KMS-11 (cell line): ENCODE data around the gene SYMPK.

Source experiments
- H2AFZ ChIP-seq: fragments of 200-600 bp; sonication (generic); 2 replicates; pipeline ENCODE4 v1.6.1; 2016; ENCODE audit warnings: antibody characterized with exemption, mixed run types, low read depth
- H3K27ac ChIP-seq: fragments of 200-600 bp; sonication (generic); 2 replicates; pipeline ENCODE4 v1.6.1; 2016; ENCODE audit warnings: mild to moderate bottlenecking, mixed run types
- H3K27me3 ChIP-seq: fragments of 200-600 bp; sonication (generic); 2 replicates; pipeline ENCODE4 v1.6.1; 2017; ENCODE audit warnings: mild to moderate bottlenecking, low read depth, mixed run types, moderate library complexity; ENCODE audit not compliant: insufficient read depth
- H3K36me3 ChIP-seq: fragments of 200-600 bp; sonication (generic); 2 replicates; pipeline ENCODE4 v1.6.1; 2017; ENCODE audit warnings: mild to moderate bottlenecking, mixed run types; ENCODE audit not compliant: insufficient read depth
- H3K4me1 ChIP-seq: fragments of 200-600 bp; sonication (generic); 2 replicates; pipeline ENCODE4 v1.6.1; 2016; ENCODE audit warnings: mild to moderate bottlenecking, low read depth, mixed run types; ENCODE audit not compliant: poor library complexity, severe bottlenecking
- H3K4me2 ChIP-seq: fragments of 200-600 bp; sonication (generic); 2 replicates; pipeline ENCODE4 v1.7.0; 2016; ENCODE audit warnings: mild to moderate bottlenecking, mixed run types
- H3K4me3 ChIP-seq: fragments of 200-600 bp; sonication (generic); IDR thresholded peaks from 2 replicates; pipeline ENCODE4 v1.6.1; 2017; ENCODE audit warnings: low read depth, low read length, mixed read lengths; ENCODE audit not compliant: insufficient read depth
- H3K79me2 ChIP-seq: fragments of 200-600 bp; sonication (generic); 2 replicates; pipeline ENCODE4 v1.6.1; 2016; ENCODE audit warnings: low read depth, mixed run types; ENCODE audit not compliant: insufficient read depth
- H3K9ac ChIP-seq: fragments of 200-600 bp; sonication (generic); 2 replicates; pipeline ENCODE4 v1.6.1; 2016; ENCODE audit warnings: mild to moderate bottlenecking, mixed run types
- H4K20me1 ChIP-seq: fragments of 200-600 bp; sonication (generic); 2 replicates; pipeline ENCODE4 v1.6.1; 2016; ENCODE audit warnings: mild to moderate bottlenecking, mixed run types; ENCODE audit not compliant: insufficient read depth
- TF ChIP-seq, protein P1 (sequence below): fragments of 200-600 bp; sonication (generic); conservative IDR thresholded peaks from 2 replicates; pipeline ENCODE4 v1.6.1; 2017; ENCODE audit warnings: low read depth, mild to moderate bottlenecking, antibody characterized with exemption, low read length, moderate library complexity, mixed read lengths

Gene SYMPK

GRCh38 chr19:45883881-45884681 lies 21.1 kb upstream of the SYMPK start:
- Histone ChIP-seq H3K27ac (no peak overlapping the region), H3K79me2 (no peaks in the 10 kb centered on the region), H4K20me1 (no peaks in the 10 kb centered on the region), H3K4me2 (0 out of 2 replicates have a peak overlapping the region, but pooled peaks have one; percentile 21), H3K27me3 (no peaks in the 10 kb centered on the region), H3K4me3 (no peak overlapping the region), H3K36me3 (no peaks in the 10 kb centered on the region), H3K4me1 (peaks cover 28% of the 10 kb centered on the region), H3K9ac (no peak overlapping the region), H2AFZ (no peak overlapping the region)
- TF ChIP-seq, protein P1, sequence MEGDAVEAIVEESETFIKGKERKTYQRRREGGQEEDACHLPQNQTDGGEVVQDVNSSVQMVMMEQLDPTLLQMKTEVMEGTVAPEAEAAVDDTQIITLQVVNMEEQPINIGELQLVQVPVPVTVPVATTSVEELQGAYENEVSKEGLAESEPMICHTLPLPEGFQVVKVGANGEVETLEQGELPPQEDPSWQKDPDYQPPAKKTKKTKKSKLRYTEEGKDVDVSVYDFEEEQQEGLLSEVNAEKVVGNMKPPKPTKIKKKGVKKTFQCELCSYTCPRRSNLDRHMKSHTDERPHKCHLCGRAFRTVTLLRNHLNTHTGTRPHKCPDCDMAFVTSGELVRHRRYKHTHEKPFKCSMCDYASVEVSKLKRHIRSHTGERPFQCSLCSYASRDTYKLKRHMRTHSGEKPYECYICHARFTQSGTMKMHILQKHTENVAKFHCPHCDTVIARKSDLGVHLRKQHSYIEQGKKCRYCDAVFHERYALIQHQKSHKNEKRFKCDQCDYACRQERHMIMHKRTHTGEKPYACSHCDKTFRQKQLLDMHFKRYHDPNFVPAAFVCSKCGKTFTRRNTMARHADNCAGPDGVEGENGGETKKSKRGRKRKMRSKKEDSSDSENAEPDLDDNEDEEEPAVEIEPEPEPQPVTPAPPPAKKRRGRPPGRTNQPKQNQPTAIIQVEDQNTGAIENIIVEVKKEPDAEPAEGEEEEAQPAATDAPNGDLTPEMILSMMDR, result no peak

GRCh38 chr19:45883586-45883880 lies 20.6 kb upstream of the SYMPK start:
- no peak overlapping the region for H2AFZ ChIP-seq
- no peaks in the 10 kb centered on the region for H3K27me3 ChIP-seq
- H3K27ac ChIP-seq, result no peak overlapping the region
- no peaks in the 10 kb centered on the region for H3K79me2 ChIP-seq
- TF ChIP-seq, protein P1, result no peak
- no peaks in the 10 kb centered on the region for H3K36me3 ChIP-seq
- 0 out of 2 replicates have a peak overlapping the region, but pooled peaks have one; percentile 21 for H3K4me2 ChIP-seq
- H3K9ac ChIP-seq, result no peak overlapping the region
- peaks cover 28% of the 10 kb centered on the region for H3K4me1 ChIP-seq
- H3K4me3 ChIP-seq, result no peak overlapping the region
- no peaks in the 10 kb centered on the region for H4K20me1 ChIP-seq

- TF ChIP-seq, protein P1, result peak; percentile 97
- H3K27me3 ChIP-seq, result no peaks in the 10 kb centered on the region
- H3K27ac ChIP-seq, result no peak overlapping the region
- peaks cover 28% of the 10 kb centered on the region for H3K4me1 ChIP-seq
- no peak overlapping the region for H3K4me3 ChIP-seq
- no peaks in the 10 kb centered on the region for H3K79me2 ChIP-seq
- peak overlapping the region; percentile 46 for H3K4me2 ChIP-seq
- H4K20me1 ChIP-seq, result no peaks in the 10 kb centered on the region
- no peak overlapping the region for H3K9ac ChIP-seq
- no peak overlapping the region for H2AFZ ChIP-seq
- H3K36me3 ChIP-seq, result no peaks in the 10 kb centered on the region
These were observed 20.0 kb upstream of the SYMPK start for GRCh38 chr19:45882652-45883585.

GRCh38 chr19:45881909-45882528 lies 19.1 kb upstream of the SYMPK start:
- Histone ChIP-seq H4K20me1 (no peaks in the 10 kb centered on the region), H3K27ac (no peak overlapping the region), H3K9ac (no peak overlapping the region), H2AFZ (no peak overlapping the region), H3K4me3 (no peak overlapping the region), H3K79me2 (no peaks in the 10 kb centered on the region), H3K27me3 (no peaks in the 10 kb centered on the region), H3K4me2 (peak overlapping the region; percentile 46; the same call in 1 of the 2 replicates), H3K36me3 (no peaks in the 10 kb centered on the region), H3K4me1 (peaks cover 28% of the 10 kb centered on the region)
- TF ChIP-seq, protein P1, result no peak
